ENCODE measurements around the gene PSENEN. TPM values are rescaled to one million over a fixed set of nuclear protein-coding genes. Genes with fewer than 3 reads are reported as not detected.

Gene PSENEN, protein sequence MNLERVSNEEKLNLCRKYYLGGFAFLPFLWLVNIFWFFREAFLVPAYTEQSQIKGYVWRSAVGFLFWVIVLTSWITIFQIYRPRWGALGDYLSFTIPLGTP
- 91.4 and 100 TPM in 2 replicates for total RNA-seq (2014; rRNA removed; shearing (Covaris generic))

DNA sequence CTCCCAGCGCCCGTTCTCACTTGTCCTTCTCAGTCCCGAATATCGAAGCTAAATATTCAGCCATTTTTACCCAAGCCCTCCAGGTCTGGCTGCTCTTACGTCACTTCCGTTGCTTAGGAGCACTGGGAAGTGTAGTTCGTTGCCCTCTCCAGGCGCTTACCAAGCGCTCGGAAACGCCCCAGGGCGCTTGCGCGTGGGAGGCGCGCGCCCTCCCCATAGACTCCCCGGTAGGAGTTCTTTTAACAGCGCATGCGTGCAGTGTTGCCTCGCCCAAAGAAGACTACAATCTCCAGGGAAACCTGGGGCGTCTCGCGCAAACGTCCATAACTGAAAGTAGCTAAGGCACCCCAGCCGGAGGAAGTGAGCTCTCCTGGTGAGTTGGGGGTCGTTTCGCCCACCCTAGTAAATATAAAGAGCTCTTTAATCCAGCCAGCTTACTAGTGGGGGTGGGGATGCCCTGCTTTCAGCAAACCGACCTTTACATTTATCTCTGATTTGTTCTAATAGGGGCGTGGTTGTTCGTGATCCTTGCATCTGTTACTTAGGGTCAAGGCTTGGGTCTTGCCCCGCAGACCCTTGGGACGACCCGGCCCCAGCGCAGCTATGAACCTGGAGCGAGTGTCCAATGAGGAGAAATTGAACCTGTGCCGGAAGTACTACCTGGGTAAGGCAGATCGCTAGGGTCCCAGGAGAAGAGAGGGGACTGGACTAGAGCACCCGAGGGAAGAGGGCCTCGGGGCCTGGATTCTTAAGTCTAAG, at the start of gene PSENEN, which contains the start of gene U2AF1L4:
Gene PSENEN (plus strand): TSS at position 324 of the 759 bp plus-strand sequence. CDS start 280 bp downstream, at position 604.
Gene U2AF1L4 (minus strand): TSS at position 91 of the 759 bp plus-strand sequence. CDS start 27 bp downstream, at position 64.
- DNase-seq (ENCODE audit: low spot score): peak; percentile 100

DNA sequence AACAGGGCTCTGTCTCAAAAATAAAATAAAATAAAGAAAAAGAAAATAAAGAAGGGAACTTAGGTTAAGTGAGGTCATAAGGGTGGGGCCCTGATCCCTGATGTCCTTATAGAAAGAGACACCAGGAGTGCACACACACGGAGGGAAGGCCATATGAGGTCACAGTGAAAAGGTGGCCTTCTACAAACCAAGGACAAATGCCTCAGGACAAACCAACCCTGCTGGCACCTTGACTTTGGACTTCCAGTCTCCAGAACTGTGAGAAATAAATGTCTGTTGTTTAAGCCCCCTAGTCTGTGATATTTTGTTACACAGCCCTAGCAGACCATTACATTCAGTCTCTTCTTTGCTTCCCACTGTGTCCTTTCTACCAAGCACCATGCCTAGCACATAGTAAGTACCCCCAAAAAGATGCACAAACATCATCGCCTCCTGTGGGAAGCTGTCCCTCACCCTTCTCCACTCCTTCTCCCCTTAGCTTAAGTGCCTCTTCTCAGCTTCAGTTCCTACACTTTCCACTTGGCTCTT, 49.5 kb upstream of the PSENEN start:
- no peak for DNase-seq (ENCODE audit: low spot score)

DNA sequence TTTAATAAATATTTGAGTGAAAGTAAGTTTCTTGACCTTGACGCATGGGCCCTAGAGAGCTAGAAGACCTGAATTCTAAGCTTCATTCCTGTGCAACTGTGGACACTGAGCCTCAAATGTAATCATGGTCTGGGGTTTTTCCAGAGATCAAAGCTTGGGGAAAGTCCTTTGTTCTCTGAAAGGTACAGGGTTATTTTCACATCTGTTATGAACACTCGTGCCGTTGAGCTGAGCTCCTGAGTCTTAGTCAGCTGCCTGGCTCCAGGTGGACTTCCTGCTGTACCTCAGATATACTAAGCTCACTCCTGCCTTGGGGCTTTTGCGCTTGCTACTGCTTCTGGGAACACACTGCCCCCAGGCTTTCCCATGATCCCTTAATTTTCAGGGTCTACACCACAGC, 48.6 kb upstream of the PSENEN start:
- no peak for DNase-seq (ENCODE audit: low spot score)

DNA sequence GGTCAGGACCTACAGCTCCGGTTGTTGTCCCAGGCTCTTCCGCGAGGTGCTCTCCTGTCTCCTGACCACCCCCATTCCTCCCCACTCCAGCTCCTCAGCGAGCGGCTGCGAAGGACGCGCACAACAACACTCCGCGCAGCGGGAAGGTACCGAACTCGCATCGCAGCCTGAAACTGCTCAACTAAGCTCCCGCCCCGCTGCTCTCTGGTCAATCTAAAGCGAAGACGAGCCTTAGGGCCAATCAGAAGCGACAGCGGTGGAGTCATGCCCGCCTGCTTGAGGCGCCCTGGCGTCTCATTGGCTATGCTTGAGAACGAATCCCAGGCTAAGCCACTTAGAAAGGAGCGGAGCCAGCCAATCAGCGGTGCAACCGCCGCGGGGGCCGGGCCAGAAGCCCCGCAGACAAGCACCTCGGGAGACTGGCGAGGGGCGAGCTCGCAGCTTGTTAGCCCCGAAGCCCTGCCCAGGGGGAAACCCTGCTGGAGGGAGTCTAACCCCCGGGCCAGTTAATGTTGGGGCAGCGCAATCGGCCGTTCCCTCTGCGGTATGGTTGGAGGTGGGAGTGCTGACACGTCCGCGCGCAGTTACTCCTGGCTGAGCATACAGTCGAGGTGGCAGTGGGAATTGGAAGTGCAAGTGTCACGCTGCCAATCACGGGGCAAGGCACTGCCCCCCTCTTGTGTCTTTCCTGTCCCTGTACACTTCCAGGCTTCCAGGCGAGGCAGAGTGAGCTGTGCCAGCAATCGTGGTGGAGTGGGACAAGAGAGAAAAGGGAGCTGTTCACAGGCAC, 43.0 kb upstream of the PSENEN start:
- DNase-seq (ENCODE audit: low spot score): peak; percentile 100

DNA sequence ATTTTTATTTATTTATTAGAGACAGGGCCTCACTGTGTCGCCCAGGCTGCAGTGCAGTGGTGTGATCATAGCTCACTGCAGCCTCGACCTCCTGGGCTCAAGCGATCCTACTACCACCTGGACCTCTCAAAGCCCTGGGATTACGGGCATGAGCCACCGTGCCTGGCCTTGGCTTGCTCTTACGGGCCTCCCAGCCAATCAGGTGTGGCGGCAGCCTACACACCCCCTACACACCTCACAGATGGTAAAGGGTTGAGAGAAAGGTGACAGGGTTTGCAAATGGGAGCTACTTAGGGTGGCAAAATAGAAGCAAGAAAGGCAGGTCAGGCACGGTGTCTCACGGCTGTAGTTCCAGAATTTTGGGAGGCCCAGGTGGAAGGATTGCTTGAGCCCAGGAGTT, 42.1 kb upstream of the PSENEN start:
- DNase-seq (ENCODE audit: low spot score): no peak

DNA sequence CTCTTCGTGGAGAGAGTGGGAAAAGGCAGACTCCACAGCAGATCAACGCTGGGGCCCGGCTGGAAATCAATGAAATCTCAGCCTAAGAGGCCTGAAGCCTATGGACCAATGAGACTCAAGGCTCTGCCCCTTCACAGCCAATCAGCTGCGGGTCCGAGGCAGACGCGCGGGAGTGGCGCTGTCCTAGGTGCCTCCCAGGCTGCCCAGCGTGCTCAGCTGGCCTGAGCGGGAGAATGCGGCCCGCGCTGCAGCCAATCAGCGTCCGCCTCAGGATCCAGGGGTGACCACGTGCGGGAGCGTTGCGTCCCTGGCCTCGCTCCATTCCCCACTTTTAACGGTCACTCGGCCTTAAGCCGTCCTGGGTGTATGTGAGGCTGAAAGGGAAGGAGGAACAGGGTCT, 41.2 kb upstream of the PSENEN start, which contains the start of gene ZBTB32:
Gene ZBTB32 (plus strand): TSS at position 341 of the 400 bp plus-strand sequence. CDS start 10,069 bp downstream, outside the sequence.
- no peak for DNase-seq (ENCODE audit: low spot score)

DNA sequence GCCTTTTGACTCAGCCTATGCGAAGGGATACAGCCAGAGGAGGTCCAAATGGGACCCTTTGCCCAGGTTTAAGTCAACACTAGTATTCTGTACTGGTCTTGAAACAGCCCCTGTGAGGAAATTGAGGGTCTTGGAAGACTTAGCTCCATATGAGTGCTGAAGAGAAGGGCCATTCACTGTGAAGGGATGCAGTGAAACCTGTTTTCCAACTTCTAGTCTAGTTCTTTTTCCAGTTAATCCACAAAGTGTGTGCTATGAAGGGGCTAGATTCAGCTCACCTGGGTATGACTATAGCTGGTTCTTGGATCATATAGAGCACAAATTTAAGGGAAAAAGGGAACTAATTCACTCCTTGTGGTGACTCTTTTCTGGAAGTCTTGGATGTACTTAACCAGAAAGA, 37.1 kb upstream of the PSENEN start:
- no peak for DNase-seq (ENCODE audit: low spot score)

DNA sequence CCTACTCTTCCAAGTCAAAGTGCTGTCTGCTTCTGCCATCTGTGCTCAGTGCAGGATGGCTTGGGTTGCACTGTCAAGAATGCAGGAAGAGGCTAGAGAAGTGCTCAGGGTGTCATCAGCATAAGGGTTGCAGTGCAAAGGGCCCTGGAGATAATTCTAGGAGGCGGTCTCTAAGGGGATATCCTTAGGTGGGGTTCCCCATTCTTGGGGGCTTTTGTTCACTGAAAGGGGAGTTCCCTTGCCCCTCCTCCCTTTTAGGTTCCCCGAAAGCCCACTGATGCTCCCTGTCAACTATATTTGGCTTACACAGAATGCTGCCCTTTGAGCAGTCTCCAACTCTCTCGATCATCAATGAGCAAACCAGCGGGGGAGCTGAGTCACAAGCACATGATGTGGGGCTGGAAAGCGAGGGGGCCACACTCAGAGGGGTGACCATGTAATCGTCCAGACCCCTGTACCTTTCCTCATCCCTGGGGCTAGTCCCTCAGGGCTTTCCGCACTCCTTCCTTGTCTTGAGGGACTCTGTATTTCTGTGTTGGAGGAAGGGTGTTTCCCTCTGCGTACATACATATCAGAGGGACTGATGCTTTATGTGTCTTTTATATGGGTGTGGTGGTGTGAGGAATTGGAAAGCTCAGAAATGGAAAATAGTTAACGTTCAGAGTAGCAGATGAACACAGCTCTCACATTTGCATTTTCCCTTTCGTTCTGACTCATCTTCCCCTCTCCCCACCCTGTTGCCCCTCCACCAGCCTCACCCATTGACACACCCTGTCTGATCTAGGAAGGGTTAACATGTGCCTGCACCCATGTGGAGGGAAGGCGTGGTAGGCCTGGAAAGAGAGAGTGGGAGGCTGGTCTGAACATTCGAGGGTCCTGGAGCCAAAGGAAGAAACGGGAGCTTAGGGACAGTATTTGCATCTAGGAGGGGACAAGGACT, 34.4 kb upstream of the PSENEN start:
- DNase-seq (ENCODE audit: low spot score): no peak

DNA sequence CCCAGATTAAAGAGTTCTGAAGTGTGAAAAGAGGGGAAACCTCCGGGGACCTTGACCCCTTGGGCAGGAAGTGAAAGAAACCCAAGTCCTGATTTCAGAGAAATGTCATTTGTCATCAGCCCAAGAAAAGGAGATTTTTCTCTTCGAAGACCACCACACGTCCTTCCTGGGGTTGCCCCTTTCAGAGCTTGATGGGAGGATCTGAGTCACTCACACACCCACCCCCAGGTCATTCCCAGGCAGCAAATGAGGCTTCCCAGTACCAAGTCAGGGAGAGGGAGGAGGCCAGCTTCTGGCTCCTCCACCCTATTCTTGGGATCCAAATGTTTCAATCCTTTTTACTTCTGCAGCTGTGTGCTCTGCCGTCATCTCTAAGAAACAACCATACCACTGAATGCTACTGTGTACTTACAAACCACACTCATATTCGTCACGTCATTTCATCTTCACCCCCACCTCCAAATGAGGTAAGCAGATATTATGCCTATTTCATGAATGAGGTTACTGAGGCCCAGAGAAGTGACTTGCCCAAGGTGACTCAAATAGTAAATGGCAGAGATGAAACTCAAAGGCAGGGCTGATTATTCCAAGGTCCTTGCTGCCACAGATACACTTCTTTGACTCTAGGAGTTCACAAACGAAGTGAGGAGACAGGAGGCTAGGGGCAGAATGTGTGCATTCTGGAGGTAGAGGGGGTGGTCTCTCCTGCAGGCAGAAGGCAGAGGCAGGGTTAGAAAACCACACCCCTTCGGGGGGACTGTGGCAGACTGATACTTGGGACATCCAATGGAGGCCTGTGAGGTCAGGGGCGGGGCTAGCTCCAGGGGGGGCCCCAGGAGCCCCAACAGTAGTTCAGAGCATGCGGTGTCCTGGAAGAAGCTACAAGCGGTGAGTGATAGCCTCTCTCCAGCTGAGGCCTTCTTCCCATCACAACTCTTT, 32.6 kb upstream of the PSENEN start:
- DNase-seq (ENCODE audit: low spot score): no peak

DNA sequence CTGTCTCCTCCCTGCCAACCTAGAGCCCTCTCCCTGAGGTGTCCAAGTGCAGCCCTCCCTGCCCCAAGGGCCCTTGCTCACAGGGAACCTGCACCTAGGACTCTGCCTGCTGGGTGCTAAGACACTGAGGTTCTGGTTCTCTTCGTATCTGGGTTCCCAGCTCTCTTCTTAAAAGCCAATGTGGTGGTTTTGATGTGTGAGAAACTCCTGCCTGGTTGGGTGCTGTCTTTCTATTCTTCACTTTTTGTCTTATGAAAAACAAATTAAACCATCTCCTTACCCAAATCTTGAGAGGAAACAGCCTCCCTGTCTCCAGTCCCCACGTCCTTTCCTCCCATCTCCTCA, 32.0 kb upstream of the PSENEN start:
- DNase-seq (ENCODE audit: low spot score): no peak

DNA sequence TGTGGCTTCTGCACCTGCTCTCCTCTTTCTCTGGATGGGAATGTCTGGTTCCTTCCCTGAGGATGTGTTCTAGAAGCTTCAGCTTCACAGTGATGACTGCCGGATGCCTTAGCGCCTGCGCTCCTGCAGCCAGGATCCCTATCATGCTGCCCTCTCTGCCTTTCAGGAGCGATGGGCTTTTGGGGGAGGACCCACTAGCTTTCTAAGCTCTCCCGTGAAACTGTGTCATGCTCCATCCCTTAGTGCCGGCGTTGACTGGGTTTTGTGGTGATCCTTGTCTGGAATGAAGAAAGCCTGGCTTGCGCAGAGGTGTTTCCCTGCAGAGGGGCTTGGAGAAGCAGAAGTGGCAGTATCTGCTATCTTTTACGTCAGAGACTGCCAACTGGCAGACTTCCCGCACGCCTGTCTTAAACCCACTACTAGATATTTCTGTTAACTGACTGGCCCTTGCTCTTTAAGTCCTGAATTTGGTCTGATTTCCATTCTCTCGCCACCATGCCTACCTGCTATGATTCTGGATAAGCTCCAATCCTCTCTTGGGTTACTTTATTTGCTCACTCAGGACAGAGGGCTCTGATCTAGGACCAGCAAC, 31.5 kb upstream of the PSENEN start:
- no peak for DNase-seq (ENCODE audit: low spot score)

DNA sequence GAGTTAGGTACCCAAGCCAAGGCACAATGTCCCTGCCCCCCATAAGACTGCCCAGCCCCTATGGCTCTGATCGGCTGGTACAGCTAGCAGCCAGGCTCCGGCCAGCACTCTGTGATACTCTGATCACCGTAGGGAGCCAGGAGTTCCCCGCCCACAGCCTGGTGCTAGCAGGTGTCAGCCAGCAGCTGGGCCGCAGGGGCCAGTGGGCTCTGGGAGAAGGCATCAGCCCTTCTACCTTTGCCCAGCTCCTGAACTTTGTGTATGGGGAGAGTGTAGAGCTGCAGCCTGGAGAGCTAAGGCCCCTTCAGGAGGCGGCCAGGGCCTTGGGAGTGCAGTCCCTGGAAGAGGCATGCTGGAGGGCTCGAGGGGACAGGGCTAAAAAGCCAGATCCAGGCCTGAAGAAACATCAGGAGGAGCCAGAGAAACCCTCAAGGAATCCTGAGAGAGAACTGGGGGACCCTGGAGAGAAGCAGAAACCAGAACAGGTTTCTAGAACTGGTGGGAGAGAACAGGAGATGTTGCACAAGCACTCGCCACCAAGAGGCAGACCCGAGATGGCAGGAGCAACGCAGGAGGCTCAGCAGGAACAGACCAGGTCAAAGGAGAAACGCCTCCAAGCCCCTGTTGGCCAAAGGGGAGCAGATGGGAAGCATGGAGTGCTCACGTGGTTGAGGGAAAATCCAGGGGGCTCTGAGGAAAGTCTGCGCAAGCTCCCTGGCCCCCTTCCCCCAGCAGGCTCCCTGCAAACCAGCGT, 30.7 kb upstream of the PSENEN start:
- DNase-seq (ENCODE audit: low spot score): no peak

DNA sequence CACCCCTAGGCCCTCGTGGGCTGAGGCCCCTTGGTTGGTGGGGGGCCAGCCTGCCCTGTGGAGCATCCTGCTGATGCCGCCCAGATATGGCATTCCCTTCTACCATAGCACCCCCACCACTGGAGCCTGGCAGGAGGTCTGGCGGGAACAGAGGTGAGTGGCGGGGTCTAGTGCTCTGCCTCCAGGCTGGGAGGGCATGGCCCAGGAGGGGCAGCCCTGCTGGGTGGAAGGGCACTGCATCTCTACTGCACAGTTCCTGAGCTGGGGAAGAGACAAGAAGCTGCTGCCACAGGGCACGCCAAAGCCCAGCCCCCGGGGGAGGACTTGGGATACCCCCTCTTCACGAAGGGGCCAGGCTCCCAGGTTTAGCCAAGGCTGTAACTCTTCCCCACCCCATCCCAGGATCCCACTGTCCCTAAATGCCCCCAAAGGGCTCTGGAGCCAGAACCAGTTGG, 30.1 kb upstream of the PSENEN start:
- no peak for DNase-seq (ENCODE audit: low spot score)

DNA sequence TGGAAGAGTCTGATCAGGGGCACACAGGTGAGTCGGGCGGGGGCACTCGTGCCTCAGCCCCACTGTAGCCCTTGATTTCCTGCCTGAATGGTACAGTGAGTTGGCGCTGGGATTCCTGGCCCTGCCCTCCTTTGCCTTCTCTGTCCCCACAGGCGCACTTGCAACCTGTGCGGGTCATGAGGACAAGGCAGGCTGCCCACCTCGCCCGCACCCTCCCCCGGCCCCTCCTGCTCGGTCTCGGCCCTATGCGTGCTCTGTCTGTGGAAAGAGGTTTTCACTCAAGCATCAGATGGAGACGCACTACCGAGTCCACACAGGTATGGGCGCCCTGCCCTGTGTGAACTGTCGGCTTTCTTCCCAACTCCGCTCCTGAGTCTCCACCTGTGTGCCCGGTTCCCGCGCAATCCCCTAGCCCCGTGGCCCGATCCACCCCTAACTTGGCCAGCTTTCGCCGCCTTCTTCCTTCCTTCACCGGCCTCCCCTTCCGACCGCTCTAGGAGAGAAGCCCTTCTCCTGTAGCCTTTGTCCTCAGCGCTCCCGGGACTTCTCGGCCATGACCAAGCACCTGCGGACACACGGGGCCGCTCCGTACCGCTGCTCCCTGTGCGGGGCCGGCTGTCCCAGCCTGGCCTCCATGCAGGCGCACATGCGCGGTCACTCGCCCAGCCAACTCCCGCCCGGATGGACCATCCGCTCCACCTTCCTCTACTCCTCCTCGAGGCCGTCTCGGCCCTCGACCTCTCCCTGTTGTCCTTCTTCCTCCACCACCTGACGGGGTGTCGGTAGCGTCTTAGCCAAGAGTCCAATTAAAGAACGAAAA, 29.3 kb upstream of the PSENEN start:
- DNase-seq (ENCODE audit: low spot score): no peak

DNA sequence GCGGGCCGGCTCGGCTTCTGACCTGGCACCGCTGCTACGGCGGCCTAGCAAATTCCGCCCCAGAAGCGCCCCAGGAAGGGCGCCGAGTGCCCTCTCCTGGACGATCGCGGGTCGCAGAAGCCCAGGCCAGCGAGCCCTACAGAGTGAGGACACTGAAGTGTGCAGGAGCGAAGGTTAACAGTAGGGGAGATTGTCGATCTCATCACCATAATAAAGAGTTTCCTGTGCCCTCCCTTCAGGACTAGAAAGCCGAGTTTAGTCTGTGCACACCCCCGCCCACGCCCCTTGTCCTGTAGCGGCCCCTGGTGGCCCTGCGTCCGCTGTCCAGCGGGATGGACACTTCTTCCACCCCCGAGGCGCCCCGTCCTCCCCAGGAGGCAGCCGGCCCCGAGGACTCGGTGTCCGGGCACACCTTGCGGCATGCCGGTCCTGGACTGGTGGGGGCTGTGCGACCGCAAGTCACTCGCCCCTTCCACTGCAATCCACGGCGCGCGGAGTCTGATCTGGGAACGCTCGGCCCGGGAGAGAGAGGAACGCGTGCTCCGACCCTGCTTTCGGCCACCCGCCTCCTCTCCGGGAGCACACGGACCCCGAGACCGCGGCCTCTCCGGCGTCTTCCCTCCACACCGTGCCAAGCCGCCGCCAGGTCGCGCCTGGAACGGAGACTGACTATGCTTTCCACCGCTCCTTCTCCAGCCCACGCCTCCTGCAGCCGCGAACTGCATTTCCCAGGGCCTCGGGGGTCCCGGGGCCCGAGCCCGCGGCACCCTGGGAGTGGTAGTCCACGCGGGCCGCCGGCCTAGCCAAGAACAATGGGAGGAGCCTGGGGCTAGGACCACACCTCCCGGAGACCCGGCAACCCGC, 28.4 kb upstream of the PSENEN start:
- peak; percentile 94 for DNase-seq (ENCODE audit: low spot score)

DNA sequence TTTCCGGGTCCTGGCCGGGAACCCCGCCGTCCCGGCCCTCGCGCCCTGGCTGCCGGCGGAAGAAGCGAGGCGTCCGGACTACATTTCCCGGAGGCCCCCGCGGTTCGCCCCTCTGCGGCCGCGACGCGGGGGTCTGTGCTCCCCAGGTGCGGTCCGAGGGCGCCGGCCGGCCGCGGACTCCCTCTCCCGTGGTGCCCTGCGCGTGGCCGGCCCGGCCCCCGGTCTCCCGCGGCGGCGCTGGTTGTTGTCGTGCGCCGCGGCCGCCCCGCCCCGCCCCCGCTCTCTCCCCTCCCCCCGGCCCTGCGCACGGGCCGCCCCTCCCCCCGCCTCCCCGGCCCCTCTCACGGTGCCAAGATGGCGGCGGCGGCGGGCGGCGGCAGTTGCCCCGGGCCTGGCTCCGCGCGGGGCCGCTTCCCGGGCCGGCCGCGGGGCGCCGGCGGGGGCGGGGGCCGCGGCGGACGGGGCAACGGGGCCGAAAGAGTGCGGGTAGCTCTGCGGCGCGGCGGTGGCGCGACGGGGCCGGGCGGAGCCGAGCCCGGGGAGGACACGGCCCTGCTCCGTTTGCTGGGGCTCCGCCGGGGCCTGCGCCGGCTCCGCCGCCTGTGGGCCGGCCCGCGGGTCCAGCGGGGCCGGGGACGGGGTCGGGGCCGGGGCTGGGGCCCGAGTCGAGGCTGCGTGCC, 27.6 kb upstream of the PSENEN start, which contains the start of gene KMT2B:
Gene KMT2B (plus strand): TSS at position 339 of the 680 bp plus-strand sequence. CDS start 16 bp downstream, at position 355.
- DNase-seq (ENCODE audit: low spot score): peak; percentile 97
